NCI-H1436 (cell line): ENCODE measurements around the gene RHBDF2.

ENCODE experiments used
- DNase-seq: peaks from one replicate; lab custom pipeline; 2025; lab: John Stamatoyannopoulos, UW

The RHBDF2 gene

DNA sequence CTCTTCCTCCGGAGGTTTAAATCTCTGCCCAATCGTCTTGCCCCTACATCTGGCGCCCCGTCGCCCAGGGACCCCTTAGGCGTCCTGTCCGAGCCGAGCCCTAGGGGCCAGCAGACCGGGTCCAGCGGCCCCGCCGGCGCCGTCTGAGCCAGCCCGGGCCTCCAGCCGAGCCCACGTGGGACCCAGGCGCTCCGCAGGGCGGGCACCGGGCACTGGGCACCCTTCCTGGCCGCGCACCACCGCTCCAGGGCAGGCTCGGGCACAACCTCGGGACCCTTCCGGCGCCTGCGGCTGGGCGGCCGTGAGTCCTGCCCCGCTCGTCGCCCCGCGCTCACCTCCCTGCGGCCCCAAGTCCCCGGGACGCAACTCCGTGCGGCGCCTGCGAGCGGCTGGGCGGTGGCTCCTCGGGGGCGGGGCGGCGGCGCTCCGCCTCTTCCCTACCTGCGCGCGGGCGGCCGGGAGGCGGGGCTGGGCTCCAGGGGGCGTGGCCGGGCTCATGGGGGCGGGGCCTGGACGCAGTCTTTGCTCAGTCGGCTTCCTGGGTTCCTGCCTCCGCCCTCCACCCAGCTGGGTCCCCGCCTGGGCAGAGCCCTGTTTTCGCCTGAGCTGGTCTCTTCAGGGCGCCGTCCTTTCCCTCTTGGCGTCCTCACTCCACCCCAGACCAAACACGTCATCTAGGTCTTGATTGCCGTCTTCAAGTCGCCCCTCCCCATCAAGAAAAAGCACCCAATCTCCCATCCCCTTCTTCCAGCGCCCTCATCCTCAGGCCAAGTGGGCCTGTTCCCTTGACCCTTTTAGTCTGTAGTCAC lies at the start of gene RHBDF2:
Gene RHBDF2 (minus strand): TSS at position 406 of the 809 bp plus-strand sequence. CDS start 19,899 bp downstream, outside the sequence.
- DNase-seq: peak; percentile 83

DNA sequence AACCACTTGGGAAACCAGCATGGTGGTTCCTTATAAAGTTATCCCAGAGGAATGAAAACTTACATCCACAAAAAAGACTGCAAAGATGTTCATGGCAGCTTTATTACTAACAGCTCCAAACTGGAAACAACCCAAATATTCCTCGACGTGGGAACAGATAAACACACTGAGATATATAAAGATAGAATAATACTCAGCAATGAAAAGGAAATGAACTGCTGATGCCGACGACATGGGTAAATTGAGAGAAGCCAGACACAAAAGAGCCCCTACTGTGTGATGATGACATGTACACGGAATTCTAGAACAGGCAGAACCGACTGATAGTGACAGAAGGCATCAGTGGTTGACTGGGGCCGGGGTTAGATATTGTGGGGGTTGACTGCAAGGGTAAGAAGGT lies 48.3 kb upstream of the RHBDF2 start:
- no peak for DNase-seq

DNA sequence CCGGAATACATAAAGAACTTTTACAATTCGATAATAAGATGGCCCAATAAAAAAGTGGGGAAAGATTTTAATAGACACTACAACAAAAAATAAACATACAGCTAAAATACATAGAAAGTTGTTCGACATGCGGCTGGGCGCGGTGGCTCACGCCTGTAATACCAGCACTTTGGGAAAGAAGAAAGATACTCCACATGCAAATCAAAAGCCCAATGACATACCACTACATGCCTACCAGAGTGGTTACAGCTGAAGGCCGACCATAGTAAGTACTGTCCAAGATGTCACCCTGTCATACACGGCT lies 47.9 kb upstream of the RHBDF2 start:
- DNase-seq: no peak

DNA sequence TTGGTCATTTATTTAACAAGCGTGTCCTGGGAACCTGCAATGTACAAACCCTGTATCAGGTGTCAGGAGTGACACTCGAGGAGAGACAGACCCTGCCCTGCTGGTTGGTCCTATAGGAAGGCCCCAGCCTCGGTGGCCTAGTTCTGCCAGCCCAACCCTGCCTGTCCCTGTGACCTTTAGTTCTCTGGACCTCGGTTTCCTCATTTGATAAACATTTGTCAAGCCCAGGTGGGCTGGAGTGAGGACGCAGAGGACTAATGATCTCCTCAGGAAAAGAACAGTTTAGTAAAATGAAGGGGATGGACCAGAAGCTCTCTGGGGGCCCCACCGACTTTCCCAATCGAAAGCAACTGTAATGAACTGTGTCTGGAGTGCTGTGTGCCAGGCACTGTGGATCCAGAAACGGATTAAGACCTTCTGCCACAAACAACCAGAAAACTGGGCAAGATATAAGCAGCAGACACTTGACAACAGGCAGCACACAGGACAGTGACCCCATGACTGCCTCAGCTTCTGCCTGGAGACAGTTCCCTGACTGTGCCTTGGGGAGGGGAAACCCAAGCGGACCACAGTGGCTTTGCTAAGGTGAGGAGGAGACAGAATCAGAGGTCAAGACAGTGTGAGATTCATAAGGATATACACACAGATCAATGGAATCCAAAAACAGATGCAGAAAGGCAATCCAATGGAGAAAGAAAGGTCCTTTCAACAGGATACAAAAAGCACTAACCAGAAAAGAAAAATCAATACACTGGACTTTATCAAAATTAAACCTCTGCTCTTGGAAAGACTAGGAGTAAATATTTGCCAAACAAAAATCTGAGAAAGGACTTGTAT lies 47.4 kb upstream of the RHBDF2 start:
- DNase-seq: no peak

DNA sequence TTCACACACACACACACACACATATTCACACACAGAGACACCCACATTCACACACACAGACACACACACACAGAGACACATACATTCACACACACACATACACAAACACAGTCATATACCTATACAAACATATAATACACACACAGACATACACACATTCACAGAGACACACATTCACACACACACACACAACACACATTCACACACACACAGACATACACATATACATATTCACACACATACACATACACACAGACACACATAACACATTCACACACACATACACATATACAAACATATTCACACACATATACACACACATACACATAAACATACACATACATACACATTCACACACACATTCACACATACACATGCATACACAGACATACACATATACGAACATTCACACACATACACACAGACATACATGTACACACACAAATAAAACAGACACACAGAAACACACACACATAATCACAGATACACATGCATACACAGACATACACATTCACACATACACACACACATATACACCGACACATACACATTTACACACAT lies 46.5 kb upstream of the RHBDF2 start:
- DNase-seq: no peak

DNA sequence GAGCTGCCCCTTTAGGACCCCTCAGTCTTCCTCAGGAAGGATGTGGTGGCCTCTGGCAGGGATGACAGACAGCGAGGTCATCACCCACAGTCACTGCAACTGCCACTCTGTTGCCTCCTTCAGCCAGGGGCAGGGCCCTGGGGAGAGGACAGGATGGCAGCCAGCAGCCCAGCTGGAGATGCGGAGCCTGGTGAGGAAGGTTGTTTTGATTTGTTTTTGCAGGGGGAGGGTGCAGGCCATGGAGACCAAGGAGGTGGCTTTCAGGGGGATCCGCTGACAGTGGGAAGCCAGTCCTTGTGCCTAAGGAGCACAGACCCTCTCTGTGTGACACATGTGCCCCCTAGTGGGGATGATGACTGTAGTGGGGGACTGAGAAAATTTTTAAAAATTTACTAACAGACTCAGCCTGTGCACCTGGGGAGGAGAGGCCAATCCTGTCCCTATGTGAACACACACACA lies 46.0 kb upstream of the RHBDF2 start:
- DNase-seq: peak; percentile 80

DNA sequence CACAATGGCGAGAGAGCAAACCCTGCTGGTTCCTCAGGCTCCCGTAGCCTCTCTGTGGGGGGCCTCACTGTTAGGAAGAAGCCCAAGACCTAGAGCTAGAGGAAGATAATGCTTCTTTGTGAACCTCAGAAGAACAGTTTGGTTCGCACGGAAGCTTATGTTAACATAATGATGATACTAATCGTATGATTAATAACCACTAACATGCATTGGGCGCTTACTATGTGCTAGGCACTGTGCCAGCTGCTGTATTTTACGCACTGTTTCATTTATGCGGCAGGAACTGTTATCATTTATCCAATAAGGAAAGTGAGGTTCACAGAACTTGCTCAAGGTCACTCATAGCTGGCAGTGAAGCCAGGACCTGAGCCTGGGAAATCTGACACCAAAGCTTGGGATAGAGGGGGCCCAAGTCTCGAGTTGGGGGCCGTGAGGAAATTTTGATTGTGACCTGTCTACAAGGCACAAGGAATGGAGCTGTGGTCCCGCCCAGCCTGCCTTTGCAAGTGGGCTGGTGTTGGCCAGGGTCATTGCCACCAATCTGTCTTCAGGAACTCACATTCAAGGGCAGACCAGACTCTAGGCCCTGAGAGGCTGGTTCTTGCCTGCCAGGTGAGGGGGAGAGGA lies 45.4 kb upstream of the RHBDF2 start:
- no peak for DNase-seq

DNA sequence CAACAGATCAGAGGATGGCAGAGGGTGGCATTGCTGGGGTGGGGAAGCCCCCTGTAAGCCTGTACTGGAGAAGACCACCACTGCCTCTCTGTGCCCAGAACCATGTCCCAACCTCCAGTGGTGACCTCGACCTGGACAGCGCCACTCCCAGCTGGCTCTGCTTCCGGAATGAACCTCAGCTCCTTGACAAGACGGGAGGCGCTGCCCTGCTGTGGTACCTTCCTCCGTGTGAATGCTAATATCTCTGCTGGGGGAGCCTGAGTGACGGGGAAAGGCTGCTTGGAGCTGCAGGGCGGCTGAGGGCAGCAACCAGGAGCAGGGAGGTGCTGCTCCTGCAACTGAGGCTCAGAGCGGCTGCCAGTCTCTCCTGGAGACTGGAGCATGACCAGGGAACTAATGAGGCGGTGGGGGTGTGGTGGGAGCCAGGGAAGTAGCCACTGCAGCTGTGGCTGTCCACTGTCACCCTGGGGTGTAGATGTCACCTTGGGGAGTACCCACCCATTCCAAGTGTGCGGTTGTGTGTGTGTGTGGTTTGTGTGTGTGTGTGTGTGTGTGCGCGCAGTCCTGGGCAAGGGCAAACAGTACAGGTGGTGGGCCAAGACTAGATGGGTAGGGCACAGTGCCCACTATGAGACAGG lies 44.8 kb upstream of the RHBDF2 start:
- DNase-seq: no peak

DNA sequence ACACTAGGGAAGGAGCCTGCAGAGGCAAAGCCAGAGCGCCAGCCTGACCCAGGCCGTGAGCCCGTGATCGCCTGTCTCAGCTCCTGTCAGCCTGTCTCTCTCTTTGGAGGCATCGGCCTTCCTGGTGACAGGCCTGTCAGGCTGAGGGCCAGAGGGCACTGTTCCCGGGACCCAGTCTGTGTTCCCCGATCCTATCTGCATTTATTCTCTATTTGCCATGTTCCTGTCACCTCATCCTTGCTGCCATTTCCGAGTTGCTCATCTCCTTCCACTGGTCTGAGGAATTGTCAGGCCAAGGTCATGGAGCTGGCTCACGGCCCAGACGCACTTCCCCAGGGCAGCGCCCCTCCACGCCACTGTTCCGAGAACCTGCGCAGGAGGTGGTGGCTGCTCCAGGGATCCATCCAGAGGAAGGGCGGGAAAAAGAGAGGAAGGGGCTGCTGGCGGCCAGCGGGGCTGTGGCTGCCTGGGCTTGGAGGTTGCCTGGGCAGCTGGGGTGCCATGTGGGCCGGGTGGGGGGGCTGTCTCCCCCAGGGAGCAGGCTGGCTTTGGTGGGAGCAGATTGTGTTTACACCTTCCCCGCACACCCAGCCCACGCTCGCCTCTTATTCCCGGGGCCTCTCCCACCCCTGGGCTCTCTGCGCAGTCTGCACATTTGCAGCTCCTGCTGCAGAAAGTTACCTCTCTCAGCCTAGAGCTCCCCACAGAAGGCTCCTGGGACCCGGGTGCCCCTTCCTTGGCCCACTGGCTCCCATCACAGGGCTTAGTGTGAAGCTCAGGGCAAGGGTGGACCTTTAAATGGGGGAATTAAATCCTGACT lies 43.5 kb upstream of the RHBDF2 start:
- DNase-seq: no peak

DNA sequence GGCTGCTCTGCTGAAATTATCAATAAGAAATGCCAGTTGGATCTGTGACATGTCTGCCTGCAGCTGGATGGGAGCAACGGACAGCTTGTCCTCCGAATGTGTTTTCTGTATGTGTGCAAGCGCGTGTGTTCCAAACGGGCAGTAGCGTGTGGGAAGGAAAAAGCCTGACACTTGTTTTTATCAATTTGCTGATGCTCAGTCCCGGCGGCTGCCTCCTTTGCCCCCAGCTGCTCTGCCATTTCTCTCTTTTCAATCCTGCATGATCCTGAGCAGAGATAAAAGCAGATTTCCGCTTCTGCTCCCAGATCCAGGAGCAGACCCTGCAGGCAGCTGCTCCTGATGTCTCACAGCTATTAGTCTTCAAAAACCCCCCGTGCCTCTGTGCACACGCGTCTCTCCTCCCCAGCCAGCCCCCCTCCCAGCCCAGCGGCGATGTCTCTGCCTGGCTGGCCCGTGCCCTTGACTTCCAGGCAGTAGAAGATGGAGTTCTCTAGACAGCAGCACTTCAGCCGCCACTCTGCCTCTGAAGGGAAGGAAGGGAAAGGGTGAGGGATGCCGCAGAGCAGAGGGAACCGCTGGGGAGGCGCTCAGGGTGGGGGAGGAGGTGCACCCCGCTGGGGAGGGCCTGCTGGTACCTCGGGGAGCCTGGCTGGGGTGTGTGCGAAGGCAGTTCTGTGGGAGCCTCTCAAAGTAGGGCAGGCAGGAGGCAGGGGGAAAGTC lies 42.8 kb upstream of the RHBDF2 start:
- no peak for DNase-seq

DNA sequence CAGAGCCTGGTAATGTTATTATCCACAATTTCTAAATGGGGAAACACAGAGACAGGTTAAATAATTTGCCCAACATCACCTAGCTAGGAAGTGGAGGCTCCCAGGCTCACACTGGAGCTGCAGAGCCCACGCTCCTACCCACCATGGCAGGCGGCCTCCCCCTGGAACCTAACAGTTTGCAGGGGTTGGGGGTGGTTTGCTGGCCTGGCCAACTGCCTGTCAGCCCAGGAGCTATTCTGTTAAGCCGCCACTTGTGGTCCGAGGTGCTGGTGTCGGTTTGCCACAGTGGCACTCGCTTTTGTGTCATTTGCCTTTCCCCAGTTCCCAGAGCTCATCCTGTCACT lies 42.2 kb upstream of the RHBDF2 start:
- no peak for DNase-seq

DNA sequence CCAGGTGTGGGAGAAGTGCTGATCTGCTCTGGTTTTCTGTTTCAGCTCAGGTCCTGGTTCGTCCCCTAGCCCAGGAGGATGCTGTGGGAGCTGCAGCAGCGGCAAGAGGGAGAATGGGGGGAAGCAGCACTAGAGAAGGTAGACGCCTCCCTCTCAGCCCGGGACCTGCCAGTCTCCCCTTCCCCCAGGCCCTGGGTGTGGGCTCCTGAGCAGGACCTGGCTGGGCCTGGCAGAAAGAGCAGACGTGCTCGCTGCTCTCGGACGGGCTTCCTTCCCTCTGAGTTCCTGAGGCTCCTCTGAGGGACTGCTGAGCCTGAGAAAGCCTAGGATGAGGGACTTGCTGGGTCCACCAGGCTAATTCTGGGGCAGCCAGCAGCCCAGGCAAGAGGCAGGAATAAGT lies 41.8 kb upstream of the RHBDF2 start:
- no peak for DNase-seq

DNA sequence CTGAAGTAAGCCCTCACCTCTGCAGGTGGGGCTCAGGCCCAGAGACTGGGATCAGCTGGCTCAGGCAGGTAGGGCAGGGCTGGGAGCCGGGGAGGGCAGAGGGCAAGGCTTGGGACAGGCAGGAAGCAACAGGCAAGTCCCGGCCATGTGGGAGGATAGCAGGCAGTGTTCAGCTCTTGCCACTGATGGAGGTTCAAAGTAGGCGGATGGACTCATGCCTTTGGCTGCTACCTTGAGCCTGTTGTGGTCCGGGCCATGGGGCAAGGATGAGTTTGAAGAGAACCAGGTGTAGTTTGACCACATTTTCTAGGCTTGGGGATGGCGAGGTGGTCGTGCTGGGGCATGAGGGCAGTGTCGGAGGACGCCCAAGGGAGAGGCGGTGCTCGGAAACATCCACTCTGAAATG lies 41.3 kb upstream of the RHBDF2 start:
- DNase-seq: no peak

DNA sequence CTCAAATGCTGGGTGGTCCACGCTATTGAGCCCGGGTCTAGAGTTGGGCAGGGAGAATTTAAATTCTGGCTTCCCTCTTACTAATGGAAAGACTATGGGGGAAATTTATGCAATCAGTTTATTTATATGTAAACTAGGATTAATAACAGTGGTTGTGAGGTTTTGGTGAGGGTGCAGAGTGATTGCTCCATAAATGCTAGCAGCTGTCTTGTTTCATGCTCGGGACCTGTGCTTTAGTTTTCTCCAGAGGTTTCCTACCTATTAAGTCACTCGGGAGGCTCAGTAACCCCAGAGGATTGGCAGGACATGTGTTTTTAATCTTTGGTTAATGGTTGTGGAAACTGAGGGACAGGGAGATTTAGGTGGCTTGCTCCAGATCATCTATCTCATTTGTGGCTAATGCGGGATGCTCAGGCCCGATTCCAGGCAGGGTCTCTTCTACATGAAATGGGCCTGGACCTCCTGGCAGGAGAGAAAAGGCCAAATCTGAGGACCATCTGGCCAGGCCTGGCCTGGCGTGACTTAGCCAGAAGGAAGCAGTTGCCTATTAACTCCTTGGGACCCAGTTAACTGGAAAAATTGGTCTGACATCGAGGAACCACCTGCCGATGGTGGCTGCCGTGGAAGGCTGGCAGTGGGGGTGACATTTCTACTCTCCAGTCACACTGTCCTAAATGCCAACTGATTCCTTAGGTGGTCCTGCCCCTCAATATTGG lies 40.7 kb upstream of the RHBDF2 start:
- no peak for DNase-seq

DNA sequence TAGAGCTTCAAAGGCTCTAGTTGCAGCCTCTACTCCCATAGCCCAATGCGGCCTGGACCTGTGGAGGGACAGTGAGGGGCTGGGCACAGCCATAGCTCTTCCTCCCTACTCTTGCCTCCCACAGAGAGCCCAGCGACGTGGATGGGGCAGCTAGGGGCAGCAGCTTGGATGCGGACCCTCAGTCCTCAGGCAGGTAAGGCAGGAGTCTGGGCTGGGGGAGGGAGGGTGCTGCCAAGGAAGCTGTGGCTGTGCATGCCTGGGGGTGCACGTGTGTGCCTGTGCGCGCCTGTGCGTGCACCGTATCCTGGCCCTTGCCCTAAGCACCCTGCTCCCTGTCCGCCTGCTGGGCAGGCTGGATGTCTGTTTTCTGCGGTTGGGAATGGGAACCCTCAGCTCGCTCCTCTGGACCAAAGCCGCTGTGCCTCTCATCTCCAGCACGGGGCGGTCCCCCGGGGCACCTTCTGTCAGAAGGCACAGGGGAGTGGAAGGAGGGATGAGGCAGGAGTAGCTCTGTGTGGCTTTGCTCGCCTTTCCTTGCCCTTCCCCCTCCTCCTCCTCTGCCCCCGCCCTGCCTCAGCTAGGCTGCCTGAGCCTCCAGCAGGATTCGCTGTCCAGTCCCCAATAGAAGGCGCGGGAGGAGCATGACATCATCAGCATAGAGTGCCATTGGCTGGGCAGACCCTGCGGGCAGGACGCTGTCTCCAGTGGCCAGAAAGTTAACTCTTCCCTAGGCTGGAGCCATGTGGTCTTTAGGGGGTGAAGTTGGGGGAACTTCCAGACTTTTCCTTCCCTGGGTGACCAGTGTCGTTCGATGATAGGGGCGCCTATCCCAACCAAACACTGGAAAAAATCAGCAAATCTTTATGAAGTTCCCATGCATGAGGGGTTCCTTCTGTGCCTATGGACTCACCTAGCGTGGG lies 39.4 kb upstream of the RHBDF2 start:
- DNase-seq: peak; percentile 96

DNA sequence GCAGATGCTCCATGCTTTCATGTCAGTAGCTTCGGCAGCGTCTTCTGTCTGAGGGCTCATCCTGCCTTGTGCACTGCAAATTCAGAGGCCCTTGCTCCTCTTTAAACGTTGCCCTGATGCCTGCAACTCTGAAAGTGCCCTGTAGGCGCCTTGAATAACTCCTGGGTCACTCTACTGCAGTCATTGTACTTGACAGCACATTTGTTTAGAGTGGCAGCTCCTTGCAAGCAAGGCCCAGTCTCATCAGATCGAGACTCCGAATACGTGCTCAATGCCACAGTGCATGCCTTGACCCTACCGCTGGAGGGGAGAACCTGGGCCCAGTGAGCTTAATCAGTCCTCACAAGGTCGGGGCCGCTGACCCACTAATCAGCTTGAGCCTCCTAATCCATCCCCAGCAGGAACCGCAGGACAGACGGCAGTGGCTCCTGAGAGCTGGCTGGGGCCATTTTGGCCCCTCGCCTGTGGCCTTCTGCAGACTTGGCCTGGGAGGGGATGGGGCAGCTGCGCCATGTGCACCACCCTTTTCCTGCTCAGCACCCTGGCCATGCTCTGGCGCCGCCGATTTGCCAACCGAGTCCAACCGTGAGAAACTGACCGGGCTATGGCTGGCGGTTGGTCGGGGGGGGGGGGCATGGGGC lies 38.5 kb upstream of the RHBDF2 start, which contains the start of gene PRCD:
Gene PRCD (plus strand): TSS at position 414 of the 641 bp plus-strand sequence. CDS start 98 bp downstream, at position 512.
- no peak for DNase-seq

DNA sequence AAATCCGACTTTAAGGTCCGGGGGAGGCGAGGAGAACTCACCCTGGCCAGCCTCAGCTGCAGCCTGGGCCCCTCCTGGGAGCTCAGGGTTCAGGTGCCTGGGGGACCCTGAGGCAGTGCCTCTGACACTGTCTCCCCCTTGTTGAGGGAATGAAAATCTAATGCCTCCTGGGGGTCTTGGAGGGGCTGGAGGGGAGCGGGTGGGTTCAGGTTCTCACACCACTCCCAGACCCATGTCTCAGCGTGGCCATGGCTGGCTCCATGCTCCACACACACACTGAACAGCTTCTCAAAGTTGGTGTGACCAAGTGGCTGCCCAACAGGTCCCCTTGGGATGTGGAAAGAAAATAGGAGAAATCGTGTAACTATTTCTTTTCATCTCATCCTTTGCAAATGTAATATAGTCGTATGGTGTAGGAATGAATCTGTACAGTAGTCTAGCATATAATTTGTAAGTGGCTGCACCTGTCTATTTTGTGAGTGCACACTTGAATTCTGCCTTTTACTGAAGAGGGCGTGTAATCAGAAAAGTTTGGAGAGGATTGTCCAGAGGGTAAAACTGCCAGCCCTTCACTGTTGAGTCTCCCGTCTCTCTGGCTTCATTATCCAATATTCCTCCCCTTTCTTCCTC lies 37.8 kb upstream of the RHBDF2 start:
- no peak for DNase-seq
